H1 (cell line): ENCODE data around the gene INPP5A. TPM values are rescaled to one million over a fixed set of nuclear protein-coding genes. Genes with fewer than 3 reads are reported as not detected.

Experiments used
- CTCF ChIA-PET: fragments of 300-600 bp; sonication (Branson Sonifier 250); formaldehyde crosslinking; loops from one replicate; lab custom pipeline; 2021; ENCODE audit not compliant: partially characterized antibody; lab: Charles Lee
- POLR2A ChIA-PET: fragments of 300-600 bp; sonication (Branson Sonifier 250); formaldehyde crosslinking; loops from one replicate; lab custom pipeline; 2021; ENCODE audit warnings: inconsistent platforms; ENCODE audit not compliant: partially characterized antibody; lab: Charles Lee
- DNase-seq, 2 experiments: peaks; one replicate each; pipeline versions ENCODE4 v3.0.0 to v3.0.0-alpha.2; 2010 to 2022; ENCODE audit warnings: low spot score in 2 of 2, low read depth in 1 of 2, mixed read lengths in 1 of 2
- FAIRE-seq: peaks from 2 replicates; lab custom pipeline; 2011; peaks lifted over from hg19 to GRCh38; lab: Jason Lieb, UNC
- H2AFZ ChIP-seq: 2 replicates; pipeline ENCODE4 v1.8.1; 2012; ENCODE audit warnings: low read length, inconsistent platforms
- H2AK5ac ChIP-seq: 2 replicates; pipeline ENCODE4 v1.6.1; 2013; ENCODE audit warnings: low read depth, low read length
- H2BK120ac ChIP-seq: replicated peaks from 2 replicates; pipeline ENCODE3; 2013; ENCODE audit warnings: low read depth, low read length, inconsistent platforms
- H2BK12ac ChIP-seq: 2 replicates; pipeline ENCODE4 v1.6.1; 2013; ENCODE audit warnings: low read depth, low read length
- H2BK15ac ChIP-seq: 2 replicates; pipeline ENCODE4 v1.6.1; 2013; ENCODE audit warnings: low read length
- H2BK20ac ChIP-seq: 2 replicates; pipeline ENCODE4 v1.6.1; 2013; ENCODE audit warnings: low read length
- H2BK5ac ChIP-seq: 2 replicates; pipeline ENCODE4 v1.6.1; 2013; ENCODE audit warnings: low read depth, low read length
- H3K14ac ChIP-seq: 2 replicates; pipeline ENCODE4 v1.6.1; 2013; ENCODE audit warnings: inconsistent platforms; ENCODE audit not compliant: insufficient read length
- H3K18ac ChIP-seq: 2 replicates; pipeline ENCODE4 v1.6.1; 2013; ENCODE audit warnings: low read length; ENCODE audit errors: extremely low read depth
- H3K23ac ChIP-seq: 2 replicates; pipeline ENCODE4 v1.6.1; 2013; ENCODE audit warnings: inconsistent platforms; ENCODE audit not compliant: insufficient read length
- H3K23me2 ChIP-seq: 2 replicates; pipeline ENCODE4 v1.6.1; 2013; ENCODE audit warnings: low read depth, low read length
- H3K27ac ChIP-seq: 2 replicates; pipeline ENCODE4 v1.6.1; 2011; ENCODE audit warnings: low read depth, low read length, inconsistent platforms
- H3K27me3 ChIP-seq, 4 experiments: replicated peaks in 1 of 4; 1 replicate in 1 of 4; 2 replicates in 3 of 4; pipeline versions ENCODE4 v1.6.1 to v1.8.1; 2011 to 2013; ENCODE audit warnings: low read length in 3 of 4, mild to moderate bottlenecking in 3 of 4, inconsistent platforms in 2 of 4, mixed read lengths in 2 of 4, moderate library complexity in 1 of 4; ENCODE audit not compliant: control insufficient read depth in 3 of 4, insufficient read depth in 3 of 4; ENCODE audit errors: extremely low read depth in 1 of 4
- H3K36me3 ChIP-seq, 4 experiments: 2 replicates each; pipeline versions ENCODE4 v1.6.1 to v1.8.1; 2011 to 2013; ENCODE audit warnings: mild to moderate bottlenecking in 4 of 4, low read length in 3 of 4, moderate library complexity in 2 of 4, control low read depth in 1 of 4, inconsistent platforms in 1 of 4; ENCODE audit not compliant: insufficient read depth in 4 of 4, control insufficient read depth in 2 of 4
- H3K4ac ChIP-seq: replicated peaks from 2 replicates; pipeline ENCODE3; 2013; ENCODE audit warnings: low read length, low read depth, mixed read lengths, inconsistent platforms; ENCODE audit not compliant: insufficient read length
- H3K4me1 ChIP-seq, 4 experiments: replicated peaks in 1 of 4; 1 replicate in 1 of 4; 2 replicates in 3 of 4; pipeline versions ENCODE4 v1.6.1 to v1.8.1; 2011 to 2013; ENCODE audit warnings: low read length in 3 of 4, inconsistent platforms in 2 of 4, mixed read lengths in 1 of 4; ENCODE audit not compliant: insufficient read depth in 4 of 4, control insufficient read depth in 3 of 4
- H3K4me2 ChIP-seq, 2 experiments: 2 replicates each; pipeline versions ENCODE4 v1.6.1 to v1.8.1; 2011 to 2013; ENCODE audit warnings: low read depth in 2 of 2, low read length in 2 of 2, control low read depth in 1 of 2, inconsistent platforms in 1 of 2, mild to moderate bottlenecking in 1 of 2; ENCODE audit not compliant: insufficient read depth in 1 of 2
- H3K4me3 ChIP-seq, 4 experiments: fragments of 200-600, 300-600 bp in 1 of 4; sonication (generic), shearing (Covaris generic), sonication (Bioruptor Twin) in 1 of 4; 2 replicates each; pipeline versions ENCODE4 v1.5.1 to v1.8.1; 2011 to 2016; ENCODE audit warnings: low read length in 4 of 4, low read depth in 3 of 4, control low read depth in 2 of 4, inconsistent platforms in 2 of 4, mild to moderate bottlenecking in 2 of 4, mixed read lengths in 1 of 4, moderate library complexity in 1 of 4; ENCODE audit not compliant: insufficient read depth in 2 of 4; ENCODE audit errors: extremely low read depth in 1 of 4
- H3K56ac ChIP-seq: replicated peaks from 2 replicates; pipeline ENCODE3; 2013; ENCODE audit warnings: low read depth, mild to moderate bottlenecking, mixed read lengths, low read length, inconsistent platforms; ENCODE audit not compliant: insufficient read length
- H3K79me1 ChIP-seq: 2 replicates; pipeline ENCODE4 v1.6.1; 2013; ENCODE audit warnings: low read depth, low read length, control low read depth
- H3K79me2 ChIP-seq, 2 experiments: 2 replicates each; pipeline versions ENCODE4 v1.6.1 to v1.8.1; 2012 to 2013; ENCODE audit warnings: low read length in 2 of 2, mild to moderate bottlenecking in 2 of 2, inconsistent platforms in 1 of 2; ENCODE audit not compliant: insufficient read depth in 2 of 2, control insufficient read depth in 1 of 2
- H3K9ac ChIP-seq, 4 experiments: replicated peaks in 1 of 4; 1 replicate in 1 of 4; 2 replicates in 3 of 4; pipeline versions ENCODE4 v1.6.1 to v1.8.1; 2011 to 2013; ENCODE audit warnings: low read depth in 3 of 4, low read length in 3 of 4, control low read depth in 2 of 4, mild to moderate bottlenecking in 2 of 4, moderate library complexity in 2 of 4, inconsistent platforms in 1 of 4; ENCODE audit errors: extremely low read depth in 1 of 4
- H3K9me3 ChIP-seq, 2 experiments: 2 replicates each; pipeline versions ENCODE4 v1.6.1 to v1.8.1; 2012 to 2013; ENCODE audit warnings: mild to moderate bottlenecking in 2 of 2, moderate library complexity in 2 of 2, control low read depth in 1 of 2, inconsistent platforms in 1 of 2, low read depth in 1 of 2, low read length in 1 of 2, mixed read lengths in 1 of 2; ENCODE audit not compliant: insufficient read depth in 2 of 2
- H4K20me1 ChIP-seq, 2 experiments: replicated peaks in 1 of 2; 2 replicates each; pipeline versions ENCODE3 to v1.8.1; 2011 to 2013; ENCODE audit warnings: inconsistent platforms in 2 of 2, low read length in 2 of 2, mild to moderate bottlenecking in 1 of 2; ENCODE audit not compliant: insufficient read depth in 2 of 2, control insufficient read depth in 1 of 2
- H4K5ac ChIP-seq: 2 replicates; pipeline ENCODE4 v1.6.1; 2013; ENCODE audit warnings: low read length, low read depth, mixed read lengths, inconsistent platforms; ENCODE audit not compliant: insufficient read length
- H4K8ac ChIP-seq: 2 replicates; pipeline ENCODE4 v1.8.0; 2013; ENCODE audit warnings: mild to moderate bottlenecking, moderate library complexity, low read length, inconsistent platforms; ENCODE audit not compliant: insufficient read depth; ENCODE audit errors: extremely low read depth
- H4K91ac ChIP-seq: replicated peaks from 2 replicates; pipeline ENCODE3; 2013; ENCODE audit warnings: low read length, mixed read lengths, inconsistent platforms; ENCODE audit not compliant: insufficient read length
- BACH1 ChIP-seq: IDR thresholded peaks from 2 replicates; pipeline ENCODE4 v1.6.1; 2012; ENCODE audit warnings: low read length, improper control_type of control experiment
- FOSL1 ChIP-seq: IDR thresholded peaks from 2 replicates; pipeline ENCODE4 v1.6.1; 2011; ENCODE audit warnings: mild to moderate bottlenecking, low read depth, low read length, moderate library complexity; ENCODE audit not compliant: insufficient read depth
- MAFK ChIP-seq: IDR thresholded peaks from 2 replicates; pipeline ENCODE4 v1.6.1; 2012; ENCODE audit warnings: low read depth, mild to moderate bottlenecking, improper control_type of control experiment, low read length
- POU5F1 ChIP-seq: IDR thresholded peaks from 2 replicates; pipeline ENCODE4 v1.6.1; 2011; ENCODE audit warnings: low read depth, mild to moderate bottlenecking, low read length, moderate library complexity
- RXRA ChIP-seq: IDR thresholded peaks from 2 replicates; pipeline ENCODE4 v1.6.1; 2011; ENCODE audit warnings: low read depth, mild to moderate bottlenecking, low read length, moderate library complexity; ENCODE audit not compliant: insufficient read depth
- SIN3A ChIP-seq, 2 experiments: IDR thresholded peaks in 1 of 2; conservative IDR thresholded peaks in 1 of 2; 2 replicates each; pipeline ENCODE4 v1.6.1; 2011 to 2012; ENCODE audit warnings: low read length in 2 of 2, improper control_type of control experiment in 1 of 2, low read depth in 1 of 2, mild to moderate bottlenecking in 1 of 2
- SP1 ChIP-seq: IDR thresholded peaks from 2 replicates; pipeline ENCODE4 v1.6.1; 2011; ENCODE audit warnings: low read depth, low read length
- TAF1 ChIP-seq: IDR thresholded peaks from 2 replicates; pipeline ENCODE4 v1.6.1; 2011; ENCODE audit warnings: mild to moderate bottlenecking, low read depth, low read length
- YY1 ChIP-seq: IDR thresholded peaks from 2 replicates; pipeline ENCODE4 v1.6.1; 2011; ENCODE audit warnings: low read depth, mild to moderate bottlenecking, low read length
- WGBS, 2 experiments: shearing (Covaris generic) in 1 of 2; methylation state at CpG; one replicate each; pipeline versions ENCODE4 v1.1.6 to v1.1.7; 2013 to 2015; ENCODE audit warnings: low lambda C conversion rate in 2 of 2, mixed read lengths in 2 of 2, inconsistent platforms in 1 of 2, low coverage in 1 of 2, missing lambda C conversion rate in 1 of 2; ENCODE audit not compliant: insufficient replicate concordance in 2 of 2, insufficient coverage in 1 of 2, insufficient read length in 1 of 2; ENCODE audit errors: extremely low coverage in 1 of 2, missing lambda C conversion rate in 1 of 2; 5-methylcytosine and 5-hydroxymethylcytosine counted together
- polyA plus RNA-seq, 7 experiments: library from polyadenylated mRNA; depleted of rRNA in 3 of 7; stranded (reverse) in 5 of 7; unstranded in 2 of 7; fragments of >200 nt in 5 of 7; fragments of 200-250 nt in 2 of 7; gene quantifications; 1 replicate in 5 of 7; 2 replicates in 1 of 7; 4 replicates in 1 of 7; pipeline versions ENCODE4 v1.2.1 to v1.2.3, GENCODE V29; 2011 to 2013; ENCODE audit warnings: missing spikeins in 2 of 7, mixed read lengths in 2 of 7
- total RNA-seq: library from RNA; stranded (reverse); fragmentation: NEBNext Ultra II Directional; extraction: Animal tissue kit (Norgen Biotek cat#: 25700); gene quantifications from 2 replicates; pipeline ENCODE4 v1.2.1, GENCODE V29; 2021
- TF ChIP-seq, protein P1 (sequence below): IDR thresholded peaks from 2 replicates; pipeline ENCODE4 v1.6.1; 2012; ENCODE audit warnings: inconsistent platforms

The INPP5A gene
- total and polyA plus RNA-seq, 2 of the 8 experiments (the other 6 are each of a cell fraction or from before 2014, with no cell fraction given), result 19.7 to 27.5 TPM

DNA sequence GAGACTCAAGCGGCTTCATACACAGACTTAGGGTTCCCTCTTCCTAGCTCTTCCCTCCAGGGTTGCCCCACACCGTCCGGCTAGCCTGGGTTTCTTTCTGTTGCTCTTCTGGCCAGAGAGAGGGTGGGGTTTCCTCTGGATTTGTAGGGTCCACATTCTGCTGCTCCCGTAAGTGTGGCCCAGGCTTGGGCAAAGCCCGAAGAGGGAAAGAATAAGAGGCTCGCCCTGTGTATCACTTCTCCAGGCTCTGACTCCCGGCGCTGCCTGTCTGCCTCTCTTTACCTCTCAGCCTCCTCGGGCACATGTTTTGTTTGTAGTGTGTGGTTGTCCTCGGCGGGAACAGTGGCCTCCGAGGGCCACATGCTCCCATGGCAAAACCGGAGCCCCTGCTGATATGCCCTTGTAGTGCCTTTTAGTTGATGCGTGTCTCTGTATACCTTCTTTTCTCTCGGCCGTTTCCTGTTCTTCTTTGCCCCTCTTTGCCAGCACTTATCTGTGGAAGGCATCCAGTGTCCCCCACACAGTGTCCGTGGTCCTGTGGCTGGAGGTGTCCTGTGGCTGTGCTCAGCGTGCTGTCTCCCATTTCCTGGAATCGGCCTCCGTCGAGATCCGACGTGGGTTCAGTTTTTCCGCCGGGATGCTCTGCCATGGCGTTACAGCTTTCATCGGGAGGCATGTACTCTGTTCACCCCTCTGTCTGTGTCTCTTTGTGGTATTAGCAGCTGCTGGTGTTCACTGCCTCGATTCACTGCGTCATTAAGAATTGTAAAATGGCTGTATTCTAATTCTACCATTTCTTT lies 102.9 kb downstream of the INPP5A start:
- POLR2A ChIA-PET, result no interaction called here
- DNase-seq (no peak), FAIRE-seq (no peak)
- Histone ChIP-seq H2AK5ac (no peak overlapping the region), H4K20me1 (peaks cover 4 to 7% of the 10 kb centered on the region in 2 experiments), H2AFZ (no peak overlapping the region), H2BK5ac (no peak overlapping the region), H3K79me1 (no peaks in the 10 kb centered on the region; the same call in none of the 2 replicates), H4K91ac (no peak overlapping the region), H3K9ac (no peak overlapping the region), H4K5ac (no peak overlapping the region), H2BK15ac (no peak overlapping the region), H3K4me1 (peaks cover 0 to 2% (median 0%) of the 10 kb centered on the region in 4 experiments; a peak in 1 of 7 replicates), H4K8ac (no peak overlapping the region), H2BK20ac (no peak overlapping the region), H3K27ac (no peak overlapping the region), H2BK12ac (no peak overlapping the region), H3K4me3 (no peak overlapping the region), H3K36me3 (no peaks in the 10 kb centered on the region), H3K56ac (no peak overlapping the region), H3K18ac (no peak overlapping the region), H3K14ac (no peak overlapping the region), H3K23ac (no peak overlapping the region), H3K79me2 (peaks cover 0 to 2% of the 10 kb centered on the region in 2 experiments; a peak in 1 of 4 replicates), H3K23me2 (no peaks in the 10 kb centered on the region), H3K27me3 (peaks cover 0 to 2% (median 0%) of the 10 kb centered on the region in 4 experiments; a peak in 1 of 7 replicates), H2BK120ac (no peak overlapping the region), H3K4ac (no peak overlapping the region), H3K9me3 (no peaks in the 10 kb centered on the region), H3K4me2 (no peak overlapping the region)
- CTCF ChIA-PET, result interaction anchor here (0.8 to 5.0 kb wide), 4 partner anchors 14 to 339 kb away, joined by 3 to 37 read pairs (median 4); no protein-coding TSS in a partner anchor
- 85% methylated on average over 28 of the region's 29 CpGs; no CpG with 5 or more reads in 1 of the 2 experiments for WGBS, 2 experiments
- TF ChIP-seq SIN3A (conservative IDR thresholded peaks at IDR 0.05 in 1 of 2, IDR thresholded peaks at IDR 0.05 in 1 of 2; ENCODE audit: low read depth in 1 of 2, low read length in 2 of 2), result no peak
- no peak for TF ChIP-seq SP1
- TF ChIP-seq FOSL1, result no peak
- TF ChIP-seq RXRA, result no peak
- TF ChIP-seq, protein P1, sequence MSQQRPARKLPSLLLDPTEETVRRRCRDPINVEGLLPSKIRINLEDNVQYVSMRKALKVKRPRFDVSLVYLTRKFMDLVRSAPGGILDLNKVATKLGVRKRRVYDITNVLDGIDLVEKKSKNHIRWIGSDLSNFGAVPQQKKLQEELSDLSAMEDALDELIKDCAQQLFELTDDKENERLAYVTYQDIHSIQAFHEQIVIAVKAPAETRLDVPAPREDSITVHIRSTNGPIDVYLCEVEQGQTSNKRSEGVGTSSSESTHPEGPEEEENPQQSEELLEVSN, result no peak
- TF ChIP-seq POU5F1, result no peak
- TF ChIP-seq TAF1, result no peak
- no peak for TF ChIP-seq YY1
- no peak for TF ChIP-seq MAFK
- TF ChIP-seq BACH1, result no peak
